IMR-90 (cell line): Measurements from ENCODE around the gene MYADML2. TPM values are rescaled to one million over a fixed set of nuclear protein-coding genes. Genes with fewer than 3 reads are reported as not detected.
A peak's percentile ranks its signal among the peaks of the same experiment; 100 is the strongest.
"Not testable (repeated sequence)": the region's sequence is repeated elsewhere in the genome, so short reads cannot be mapped to it uniquely, and the experiment has no call there.

Experiments
- ATAC-seq: fragments of 200-7000 bp; cut with Tn5 transposase; 2 replicates; pipeline ENCODE4 v1.9.1; 2020; ENCODE audit warnings: low read depth, mild to moderate bottlenecking, moderate library complexity
- BruUV-seq: library from RNA; stranded (reverse); fragments of 400-500 nt; replicated peaks from 2 replicates; lab custom pipeline; 2021; lab: Mats Ljungman, UMichigan
- CTCF ChIA-PET: fragments of 300-600 bp; formaldehyde crosslinking; extraction: SDS; loops from one replicate; lab custom pipeline; 2021; ENCODE audit warnings: antibody characterized with exemption; lab: Yijun Ruan, JAX
- POLR2A ChIA-PET: fragments of 300-600 bp; sonication (Branson Sonifier 250); formaldehyde crosslinking; loops from one replicate; lab custom pipeline; 2022; ENCODE audit warnings: antibody characterized with exemption; ENCODE audit not compliant: unreplicated experiment; lab: Charles Lee
- DNase-seq: peaks from one replicate; pipeline ENCODE4 v3.0.0; 2013
- H2AFZ ChIP-seq: replicated peaks from 2 replicates; pipeline ENCODE3; 2013; ENCODE audit warnings: low read length, mild to moderate bottlenecking; ENCODE audit not compliant: poor library complexity
- H2AK5ac ChIP-seq: 2 replicates; pipeline ENCODE4 v1.6.1; 2013; ENCODE audit warnings: low read depth, low read length, inconsistent platforms
- H2AK9ac ChIP-seq: replicated peaks from 2 replicates; pipeline ENCODE3; 2013; ENCODE audit warnings: mild to moderate bottlenecking, low read depth, low read length, moderate library complexity; ENCODE audit not compliant: poor library complexity
- H2BK120ac ChIP-seq: 2 replicates; pipeline ENCODE4 v1.6.1; 2013; ENCODE audit warnings: low read depth, low read length, inconsistent platforms
- H2BK15ac ChIP-seq: 3 replicates; pipeline ENCODE4 v1.6.1; 2013; ENCODE audit warnings: low read depth, low read length, inconsistent platforms
- H2BK20ac ChIP-seq: 2 replicates; pipeline ENCODE4 v1.6.1; 2013; ENCODE audit warnings: low read depth, mild to moderate bottlenecking, inconsistent platforms, low read length, moderate library complexity
- H2BK5ac ChIP-seq: 2 replicates; pipeline ENCODE4 v1.6.1; 2013; ENCODE audit warnings: mild to moderate bottlenecking, low read depth, low read length, inconsistent platforms; ENCODE audit not compliant: poor library complexity, severe bottlenecking
- H3K14ac ChIP-seq: replicated peaks from 2 replicates; pipeline ENCODE4 v1.6.1; 2013; ENCODE audit warnings: low read depth, low read length, inconsistent platforms
- H3K18ac ChIP-seq: 2 replicates; pipeline ENCODE4 v1.6.1; 2013; ENCODE audit warnings: low read depth, low read length, control low read depth
- H3K23ac ChIP-seq: 2 replicates; pipeline ENCODE4 v1.6.1; 2013; ENCODE audit warnings: low read depth, low read length, inconsistent platforms
- H3K27ac ChIP-seq: 2 replicates; pipeline ENCODE4 v1.5.1; 2013; ENCODE audit warnings: mild to moderate bottlenecking, control low read depth, low read length; ENCODE audit not compliant: insufficient read depth
- H3K27me3 ChIP-seq: 2 replicates; pipeline ENCODE4 v1.6.1; 2013; ENCODE audit warnings: low read length; ENCODE audit not compliant: control insufficient read depth, insufficient read depth
- H3K36me3 ChIP-seq: 2 replicates; pipeline ENCODE4 v1.6.1; 2013; ENCODE audit warnings: low read length, mixed read lengths; ENCODE audit not compliant: control insufficient read depth, insufficient read depth
- H3K4ac ChIP-seq: 2 replicates; pipeline ENCODE4 v1.6.1; 2013; ENCODE audit warnings: low read depth, low read length, inconsistent platforms
- H3K4me1 ChIP-seq: 2 replicates; pipeline ENCODE4 v1.6.1; 2013; ENCODE audit warnings: low read length, mixed read lengths; ENCODE audit not compliant: control insufficient read depth, insufficient read depth
- H3K4me2 ChIP-seq: 2 replicates; pipeline ENCODE4 v1.6.1; 2013; ENCODE audit warnings: low read depth, mild to moderate bottlenecking, control low read depth, low read length, moderate library complexity
- H3K4me3 ChIP-seq: 2 replicates; pipeline ENCODE4 v1.5.1; 2013; ENCODE audit warnings: low read depth, mild to moderate bottlenecking, control low read depth, low read length, moderate library complexity; ENCODE audit not compliant: insufficient read depth
- H3K56ac ChIP-seq: 2 replicates; pipeline ENCODE4 v1.6.1; 2013; ENCODE audit warnings: low read length, inconsistent platforms; ENCODE audit not compliant: insufficient read depth; ENCODE audit errors: extremely low read depth
- H3K79me1 ChIP-seq, 2 experiments: 2 replicates each; pipeline ENCODE4 v1.6.1; 2013; ENCODE audit warnings: low read length in 2 of 2, inconsistent platforms in 1 of 2, low read depth in 1 of 2
- H3K9ac ChIP-seq: 2 replicates; pipeline ENCODE4 v1.6.1; 2013; ENCODE audit warnings: low read depth, low read length, control low read depth
- H3K9me1 ChIP-seq: 2 replicates; pipeline ENCODE4 v1.6.1; 2013; ENCODE audit warnings: low read length, inconsistent platforms; ENCODE audit not compliant: insufficient read depth
- H3K9me3 ChIP-seq: 2 replicates; pipeline ENCODE4 v1.6.1; 2013; ENCODE audit warnings: low read length; ENCODE audit not compliant: control insufficient read depth, insufficient read depth
- H4K20me1 ChIP-seq: 2 replicates; pipeline ENCODE4 v1.6.1; 2013; ENCODE audit warnings: low read length, inconsistent platforms; ENCODE audit not compliant: insufficient read depth
- H4K5ac ChIP-seq: 2 replicates; pipeline ENCODE4 v1.6.1; 2013; ENCODE audit warnings: mild to moderate bottlenecking, low read depth, low read length, control low read depth
- H4K8ac ChIP-seq, 2 experiments: 2 replicates each; pipeline ENCODE4 v1.6.1; 2013; ENCODE audit warnings: low read depth in 2 of 2, low read length in 2 of 2, control low read depth in 1 of 2, inconsistent platforms in 1 of 2
- H4K91ac ChIP-seq: 2 replicates; pipeline ENCODE4 v1.6.1; 2013; ENCODE audit warnings: low read depth, low read length, inconsistent platforms; ENCODE audit not compliant: insufficient read depth
- CHD1 ChIP-seq: IDR thresholded peaks from 2 replicates; pipeline ENCODE4 v1.6.1; 2012; ENCODE audit warnings: low read depth, low read length, improper control_type of control experiment
- CTCF ChIP-seq: conservative IDR thresholded peaks from 2 replicates; pipeline ENCODE4 v1.5.1; 2012; ENCODE audit warnings: mild to moderate bottlenecking, low read depth, low read length, improper control_type of control experiment
- RAD21 ChIP-seq: IDR thresholded peaks from 2 replicates; pipeline ENCODE4 v1.6.1; 2012; ENCODE audit warnings: low read length, improper control_type of control experiment
- RCOR1 ChIP-seq: IDR thresholded peaks from 2 replicates; pipeline ENCODE4 v1.6.1; 2012; ENCODE audit warnings: mild to moderate bottlenecking, low read length, improper control_type of control experiment; ENCODE audit not compliant: insufficient replicate concordance
- WGBS, 2 experiments: methylation state at CpG; one replicate each; pipeline versions ENCODE4 v1.1.5 to v1.1.7; 2013; ENCODE audit warnings: missing lambda C conversion rate in 2 of 2; ENCODE audit not compliant: insufficient read length in 1 of 2; ENCODE audit errors: extremely low coverage in 2 of 2; 5-methylcytosine and 5-hydroxymethylcytosine counted together
- dilution Hi-C: fragments of 300-500 bp; cut with HindIII; formaldehyde crosslinking; loops from one replicate; pipeline ENCODE4 v1.14.3; 2018; ENCODE audit warnings: low sequenced_read_pairs; ENCODE audit not compliant: unreplicated experiment
- in situ Hi-C: fragments of 300-500 bp; cut with MboI; formaldehyde crosslinking; loops from 3 replicates; pipeline ENCODE4 v1.14.3; 2019; ENCODE audit warnings: low sequenced_read_pairs, inconsistent platforms, mixed read lengths
- intact Hi-C: fragments of 100-400 bp; cut with micrococcal nuclease; formaldehyde crosslinking; loops from 2 replicates; pipeline ENCODE4 v1.10.0; 2022
- polyA plus RNA-seq, 3 experiments: library from polyadenylated mRNA; depleted of rRNA; stranded (reverse); fragments of >200 nt; gene quantifications; 2 replicates each; pipeline ENCODE4 v1.2.3, GENCODE V29; 2012; ENCODE audit warnings: low replicate concordance in 1 of 3
- total RNA-seq: library from RNA; depleted of rRNA; stranded (reverse); fragments of >200 nt; gene quantifications from 2 replicates; pipeline ENCODE4 v1.2.3, GENCODE V29; 2012

MYADML2 gene
- total and polyA plus RNA-seq, 2 of the 4 experiments (the other 2 are of a cell fraction): not detected

- TF ChIP-seq CTCF (no peak), RAD21 (no peak), CHD1 (no peak), RCOR1 (no peak)
These were observed 28.0 kb downstream of the MYADML2 start (continued) for GRCh38 chr17:81918832-81919545.

GRCh38 chr17:81918333-81918669 lies 28.7 kb downstream of the MYADML2 start:
- H3K27ac ChIP-seq, H3K27me3 ChIP-seq, H3K56ac ChIP-seq, intact Hi-C loops, H2AK5ac ChIP-seq, H3K18ac ChIP-seq, H2AFZ ChIP-seq, H4K8ac ChIP-seq, H4K91ac ChIP-seq, H4K5ac ChIP-seq, CTCF ChIA-PET, H2BK15ac ChIP-seq, BruUV-seq, H3K4ac ChIP-seq, POLR2A ChIA-PET, H3K23ac ChIP-seq, H2BK120ac ChIP-seq, in situ Hi-C loops, dilution Hi-C loops, DNase-seq, H3K9ac ChIP-seq, H2BK20ac ChIP-seq, H3K4me3 ChIP-seq, H2AK9ac ChIP-seq, H3K9me3 ChIP-seq, H2BK5ac ChIP-seq, H3K14ac ChIP-seq: not testable (repeated sequence)
- Histone ChIP-seq H3K9me1 (peaks cover 21% of the 10 kb centered on the region), H3K79me1 (peaks cover 18 to 82% of the 10 kb centered on the region in 2 experiments), H3K4me2 (peak overlapping the region; percentile 77), H3K4me1 (peaks cover 20% of the 10 kb centered on the region), H4K20me1 (peaks cover 74% of the 10 kb centered on the region), H3K36me3 (peaks cover 60% of the 10 kb centered on the region)
- ATAC-seq: peak; percentile 5
- 0% methylated on average over 4 of the region's 9 CpGs; no CpG with 5 or more reads in 1 of the 2 experiments for WGBS, 2 experiments
